HG03520 (cell line): ENCODE results near the gene ATP7B.

Experiments
- ATAC-seq: cut with Tn5 transposase; IDR thresholded peaks from one replicate; pipeline ENCODE4 v1.9.1; 2021; ENCODE audit warnings: mild to moderate bottlenecking, moderate library complexity; ENCODE audit not compliant: unreplicated experiment

Gene ATP7B

DNA sequence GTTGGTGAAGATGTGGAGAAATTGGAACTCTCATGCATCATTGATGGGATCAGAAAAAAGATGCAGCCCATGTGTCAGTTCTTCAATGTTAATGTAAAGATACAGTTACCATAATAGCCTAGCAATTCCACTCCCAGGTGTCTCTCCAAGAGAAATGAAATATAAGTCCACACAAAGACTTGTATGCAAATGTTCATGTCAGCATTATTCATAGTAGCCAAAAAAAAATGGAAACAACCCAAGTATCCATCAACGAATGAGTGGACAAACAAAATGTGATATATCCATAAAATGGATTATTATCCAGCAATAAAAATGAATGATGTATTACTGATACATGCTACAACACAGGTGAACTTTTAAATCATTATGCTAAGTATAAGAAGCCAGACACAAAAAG is 110.8 kb downstream of the ATP7B start:
- no peak for ATAC-seq

DNA sequence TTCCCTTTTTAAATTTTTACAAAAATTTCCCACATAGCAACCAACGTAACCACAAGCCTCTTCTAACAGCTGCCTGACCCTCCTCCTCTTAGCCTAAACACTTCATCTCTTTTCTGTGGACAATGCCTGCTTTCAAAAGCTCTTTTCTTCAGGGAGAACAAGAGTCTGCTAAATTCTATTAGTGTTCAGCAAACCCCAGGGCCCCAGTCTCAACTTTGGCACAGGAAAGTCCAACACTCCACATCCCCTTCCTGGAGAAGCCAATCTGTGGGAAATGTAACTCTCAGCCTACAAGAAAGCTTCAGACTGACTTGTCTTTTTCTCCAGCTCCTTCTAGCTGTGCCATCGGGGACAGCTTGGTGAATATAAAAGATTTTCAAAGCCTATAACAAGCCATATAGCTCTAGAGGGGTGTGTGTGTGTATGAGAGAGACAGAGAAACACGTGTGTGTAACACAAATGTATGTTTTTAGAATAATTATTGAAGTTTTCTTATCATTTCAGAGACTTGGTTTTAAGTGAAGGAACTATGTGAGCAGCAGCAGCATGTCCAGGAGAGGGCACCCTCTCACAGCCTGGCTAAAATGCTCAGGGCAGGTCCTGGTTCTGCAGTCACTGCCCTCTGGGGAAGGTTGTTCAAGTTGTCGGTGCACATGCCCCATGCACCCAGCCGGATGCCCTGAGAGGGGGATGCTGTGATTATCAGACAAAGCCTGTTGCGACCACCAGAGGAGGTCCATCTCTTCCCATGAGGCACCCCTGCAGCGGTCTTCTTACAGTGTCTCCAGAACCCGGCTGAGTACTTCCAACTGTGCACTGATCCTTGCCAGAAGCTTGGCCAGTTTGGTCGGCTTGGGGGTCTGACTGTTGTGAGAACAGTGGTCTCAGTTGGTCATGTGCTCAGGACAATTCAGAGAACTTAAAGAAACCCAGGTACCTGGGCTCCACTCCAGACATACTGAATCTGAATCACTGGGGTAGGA is 115.1 kb downstream of the ATP7B start:
- ATAC-seq, result no peak

DNA sequence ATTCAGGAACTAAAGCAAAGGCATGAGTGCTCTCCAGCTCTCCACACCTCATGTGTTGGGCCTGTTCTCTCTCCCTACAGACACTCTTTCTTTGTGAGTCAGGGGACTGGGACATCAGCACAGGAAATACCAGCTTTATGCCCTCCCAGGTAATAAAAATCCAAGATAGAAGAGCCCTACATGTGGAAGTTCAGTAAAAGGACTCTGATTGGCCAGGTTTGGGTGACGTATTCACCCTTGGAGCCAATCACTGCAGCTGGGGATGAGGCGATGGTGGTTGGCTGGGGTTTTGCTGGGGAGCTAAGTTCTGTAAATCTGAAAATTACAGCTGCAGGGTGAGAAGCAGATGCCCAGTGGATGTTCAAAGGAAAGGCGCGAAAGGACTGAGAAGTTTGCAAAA is 117.0 kb downstream of the ATP7B start:
- ATAC-seq, result no peak

DNA sequence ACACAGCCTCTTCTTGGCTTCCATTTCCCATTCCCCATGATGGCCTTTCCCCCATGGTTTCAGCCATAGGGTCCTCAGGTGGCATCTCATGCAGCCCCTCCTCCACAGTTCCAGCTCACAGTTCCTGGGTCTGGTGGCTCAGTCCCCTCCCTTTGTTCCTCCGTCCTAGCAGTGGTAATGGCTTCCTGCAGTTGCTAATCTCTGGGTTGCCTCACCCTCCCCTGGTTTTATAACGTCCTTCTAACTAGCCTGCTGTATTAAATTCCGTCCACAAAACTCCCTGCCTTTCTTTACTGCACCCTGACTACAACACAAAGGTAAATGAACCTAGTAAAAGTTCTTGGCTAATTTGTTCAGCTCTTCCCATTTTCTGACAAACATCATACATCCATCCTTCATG is 118.6 kb downstream of the ATP7B start:
- ATAC-seq, result no peak

DNA sequence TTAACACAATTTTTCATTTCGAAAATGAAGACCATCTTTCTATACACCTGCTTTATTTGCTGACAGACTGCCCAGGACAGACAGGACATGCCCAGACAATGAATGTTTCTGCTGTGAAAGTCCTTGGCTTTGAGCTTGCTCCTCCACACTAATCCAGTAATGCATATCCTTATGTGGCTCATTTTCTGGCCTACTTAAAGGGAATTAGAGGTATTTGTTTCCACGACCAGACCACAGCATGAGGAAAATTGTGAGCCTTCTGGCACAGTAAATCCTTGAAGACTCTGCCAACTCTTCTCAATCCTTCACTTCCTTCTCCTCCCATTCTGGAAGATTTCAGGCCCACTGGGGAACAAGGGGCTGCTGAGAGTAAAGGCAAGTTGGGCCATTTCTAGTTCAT is 123.8 kb downstream of the ATP7B start:
- ATAC-seq, result no peak

DNA sequence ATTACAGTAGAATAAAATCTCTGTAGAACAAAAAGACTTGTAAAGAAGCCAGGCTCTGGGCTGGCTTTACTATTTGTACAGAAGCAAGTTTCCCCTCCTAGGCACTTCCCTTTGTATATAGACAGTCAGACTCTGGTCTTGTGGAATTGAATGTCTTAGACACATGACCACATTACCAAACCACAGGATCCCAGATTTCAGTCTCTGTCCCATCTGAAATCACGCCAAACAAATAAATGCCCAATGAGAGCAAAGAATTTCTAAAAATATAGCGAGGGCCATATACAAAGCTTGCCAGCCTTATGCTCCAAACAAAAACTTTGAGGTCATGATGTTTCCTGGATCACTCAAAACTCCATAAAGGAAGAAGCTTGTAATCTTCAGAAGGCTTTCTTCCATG is 125.6 kb downstream of the ATP7B start:
- no peak for ATAC-seq

DNA sequence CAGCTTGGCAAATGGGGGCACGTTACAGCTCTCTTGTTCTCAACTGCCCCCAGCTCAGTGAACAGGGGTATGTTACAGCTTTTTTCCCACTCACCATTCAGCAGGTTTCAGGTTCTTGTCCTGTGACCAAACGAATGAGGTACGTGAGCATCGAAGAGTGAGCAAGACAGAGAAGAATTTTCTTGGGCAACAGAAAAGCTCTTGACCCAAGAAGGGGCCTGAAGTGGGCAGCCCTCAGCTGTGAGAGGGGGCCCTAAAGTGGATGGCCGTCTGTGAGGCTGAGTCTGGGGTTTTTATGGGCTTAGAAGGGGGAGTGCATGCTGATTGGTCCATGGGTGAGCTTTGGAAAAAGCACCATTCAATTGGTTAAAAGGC is 128.0 kb downstream of the ATP7B start:
- no peak for ATAC-seq
